Kidney epithelial cell (primary cell): Measurements from ENCODE around the gene CRIP2. TPM values are rescaled to one million over a fixed set of nuclear protein-coding genes. Genes with fewer than 3 reads are reported as not detected.

Source experiments
- DNase-seq: peaks from one replicate; pipeline ENCODE4 v3.0.0-alpha.2; 2010; ENCODE audit warnings: low read depth
- H3K27me3 ChIP-seq: 2 replicates; pipeline ENCODE4 v1.6.0; 2011; ENCODE audit warnings: low read length; ENCODE audit not compliant: control insufficient read depth, insufficient read depth
- H3K36me3 ChIP-seq: 2 replicates; pipeline ENCODE4 v1.5.1; 2011; ENCODE audit warnings: low read length; ENCODE audit not compliant: control insufficient read depth, insufficient read depth
- H3K4me3 ChIP-seq: 2 replicates; pipeline ENCODE4 v1.5.1; 2011; ENCODE audit warnings: low read depth, mild to moderate bottlenecking, control low read depth, low read length
- CTCF ChIP-seq: IDR thresholded peaks from 2 replicates; pipeline ENCODE4 v1.5.1; 2011; ENCODE audit warnings: mild to moderate bottlenecking, moderate library complexity, low read length, control low read depth, inconsistent platforms; ENCODE audit not compliant: insufficient read depth, poor library complexity, severe bottlenecking
- total RNA-seq: library from RNA; depleted of rRNA; stranded (reverse); fragments of >200 nt; gene quantifications from 2 replicates; pipeline ENCODE4 v1.2.3, GENCODE V29; 2015

Gene CRIP2, protein sequence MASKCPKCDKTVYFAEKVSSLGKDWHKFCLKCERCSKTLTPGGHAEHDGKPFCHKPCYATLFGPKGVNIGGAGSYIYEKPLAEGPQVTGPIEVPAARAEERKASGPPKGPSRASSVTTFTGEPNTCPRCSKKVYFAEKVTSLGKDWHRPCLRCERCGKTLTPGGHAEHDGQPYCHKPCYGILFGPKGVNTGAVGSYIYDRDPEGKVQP
- 101 and 128 TPM in 2 replicates for total RNA-seq

DNA sequence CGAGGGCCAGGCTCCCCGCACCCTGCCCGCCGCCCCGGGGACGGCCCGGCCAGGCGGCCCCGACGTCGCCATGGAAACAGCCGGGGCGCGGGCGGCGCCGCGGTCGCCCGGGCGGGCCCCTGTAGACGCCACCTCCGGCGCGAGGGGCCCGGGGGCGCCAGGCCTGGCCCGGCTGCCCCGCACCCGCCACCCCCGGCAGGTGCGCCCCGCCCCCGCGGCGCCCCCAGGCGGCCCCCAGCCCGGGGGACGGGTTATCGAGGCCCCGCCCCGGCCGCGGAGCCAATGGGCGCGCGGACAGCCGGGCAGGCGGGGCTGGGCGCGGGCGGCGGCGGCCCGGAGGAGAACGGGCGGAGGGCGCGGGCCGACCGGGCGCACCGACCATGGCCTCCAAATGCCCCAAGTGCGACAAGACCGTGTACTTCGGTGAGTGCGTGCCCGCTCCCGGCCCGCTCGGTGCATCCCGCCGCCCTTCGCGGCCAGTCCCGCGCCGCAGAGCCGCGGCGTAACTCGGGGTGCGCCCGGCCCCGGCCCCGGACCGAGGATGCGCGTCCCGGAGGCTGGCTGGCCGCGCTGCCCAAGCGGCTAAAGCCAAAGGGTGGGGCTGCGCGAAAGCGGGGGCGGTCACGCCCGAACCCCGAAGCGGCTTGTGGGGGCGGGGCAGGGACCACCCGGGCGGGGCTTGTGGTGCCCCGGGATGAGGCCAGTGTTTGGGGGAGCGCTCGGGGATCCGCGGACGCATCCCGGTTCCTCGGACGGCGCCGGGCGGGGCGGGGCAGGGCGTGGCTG is at the start of gene CRIP2:
Gene CRIP2 (plus strand): TSS at position 339 of the 786 bp plus-strand sequence. CDS start 42 bp downstream, at position 381.
- Histone ChIP-seq H3K4me3 (peak within 1 kb of the TSS; percentile 86), H3K36me3 (no peaks in the 10 kb centered on the region), H3K27me3 (no peaks in the 10 kb centered on the region)
- no peak for TF ChIP-seq CTCF
- DNase-seq: no peak

- no peak for DNase-seq
- Histone ChIP-seq H3K27me3 (no peaks in the 10 kb centered on the region), H3K4me3 (no peak overlapping the region), H3K36me3 (no peaks in the 10 kb centered on the region)
- TF ChIP-seq CTCF: no peak
These were observed 49.8 kb upstream of the CRIP2 start for GRCh38 chr14:105424861-105425260.

GRCh38 chr14:105425823-105426247 is 48.8 kb upstream of the CRIP2 start:
- no peak for TF ChIP-seq CTCF
- no peaks in the 10 kb centered on the region for H3K36me3 ChIP-seq
- no peak for DNase-seq
- no peak overlapping the region for H3K4me3 ChIP-seq
- H3K27me3 ChIP-seq: no peaks in the 10 kb centered on the region

- no peak for TF ChIP-seq CTCF
- no peak for DNase-seq
- no peaks in the 10 kb centered on the region for H3K27me3 ChIP-seq
- H3K4me3 ChIP-seq: no peak overlapping the region
- H3K36me3 ChIP-seq: no peaks in the 10 kb centered on the region
These were observed 48.0 kb upstream of the CRIP2 start for GRCh38 chr14:105426416-105427130.

GRCh38 chr14:105427412-105427811 is 47.2 kb upstream of the CRIP2 start:
- no peaks in the 10 kb centered on the region for H3K27me3 ChIP-seq
- no peak for TF ChIP-seq CTCF
- no peak for DNase-seq
- no peak overlapping the region for H3K4me3 ChIP-seq
- H3K36me3 ChIP-seq: no peaks in the 10 kb centered on the region
